OCI-LY7 (cell line): ENCODE results near the gene PSMD7.

Source experiments
- EZH2phosphoT487 ChIP-seq: fragments of 200-600 bp; sonication (generic); IDR thresholded peaks from 2 replicates; pipeline ENCODE4 v1.6.1; 2018; ENCODE audit warnings: low read depth, borderline replicate concordance, mild to moderate bottlenecking, mixed run types, antibody characterized with exemption, low read length, moderate library complexity, mixed read lengths
- TF ChIP-seq, protein P1 (sequence below): fragments of 200-600 bp; sonication (generic); conservative IDR thresholded peaks from 2 replicates; pipeline ENCODE4 v1.5.1; 2014; ENCODE audit warnings: mild to moderate bottlenecking, antibody characterized with exemption, low read length, moderate library complexity, mixed read lengths

DNA sequence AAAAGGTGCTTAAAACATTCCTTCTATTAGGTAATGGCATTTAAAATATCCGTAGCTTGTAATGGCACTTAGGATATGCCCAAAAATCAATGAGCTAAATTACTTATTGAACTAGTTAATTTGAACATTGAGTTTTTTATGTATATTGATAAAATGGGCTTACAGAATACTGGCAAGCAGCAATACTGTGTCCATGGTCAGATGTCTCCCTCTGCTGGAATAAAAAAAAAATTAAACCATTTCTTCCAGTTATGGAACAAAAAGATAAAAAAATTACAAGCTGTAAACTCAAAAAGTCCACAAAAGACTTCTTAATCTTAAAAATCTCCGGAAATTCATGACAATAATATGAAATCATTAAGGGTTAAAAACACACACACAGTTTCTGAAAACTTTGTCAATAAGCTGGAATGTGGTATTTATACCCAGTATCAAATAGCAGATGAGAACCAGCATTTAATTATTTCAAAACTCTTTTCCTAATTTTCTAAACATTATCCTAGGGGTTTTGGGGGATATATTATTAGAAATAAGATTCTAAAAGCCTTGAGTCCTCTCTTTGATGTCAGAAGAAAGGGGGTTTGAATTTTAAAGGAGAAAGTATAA is 21.5 kb upstream of the PSMD7 start:
- TF ChIP-seq, protein P1, sequence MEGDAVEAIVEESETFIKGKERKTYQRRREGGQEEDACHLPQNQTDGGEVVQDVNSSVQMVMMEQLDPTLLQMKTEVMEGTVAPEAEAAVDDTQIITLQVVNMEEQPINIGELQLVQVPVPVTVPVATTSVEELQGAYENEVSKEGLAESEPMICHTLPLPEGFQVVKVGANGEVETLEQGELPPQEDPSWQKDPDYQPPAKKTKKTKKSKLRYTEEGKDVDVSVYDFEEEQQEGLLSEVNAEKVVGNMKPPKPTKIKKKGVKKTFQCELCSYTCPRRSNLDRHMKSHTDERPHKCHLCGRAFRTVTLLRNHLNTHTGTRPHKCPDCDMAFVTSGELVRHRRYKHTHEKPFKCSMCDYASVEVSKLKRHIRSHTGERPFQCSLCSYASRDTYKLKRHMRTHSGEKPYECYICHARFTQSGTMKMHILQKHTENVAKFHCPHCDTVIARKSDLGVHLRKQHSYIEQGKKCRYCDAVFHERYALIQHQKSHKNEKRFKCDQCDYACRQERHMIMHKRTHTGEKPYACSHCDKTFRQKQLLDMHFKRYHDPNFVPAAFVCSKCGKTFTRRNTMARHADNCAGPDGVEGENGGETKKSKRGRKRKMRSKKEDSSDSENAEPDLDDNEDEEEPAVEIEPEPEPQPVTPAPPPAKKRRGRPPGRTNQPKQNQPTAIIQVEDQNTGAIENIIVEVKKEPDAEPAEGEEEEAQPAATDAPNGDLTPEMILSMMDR, result peak; percentile 83
- no peak for TF ChIP-seq EZH2phosphoT487
